AG09309 (cell line): ENCODE measurements around the gene CYS1.

Experiments used
- DNase-seq: peaks from one replicate; pipeline ENCODE4 v3.0.0-alpha.2; 2010; ENCODE audit warnings: low read depth
- H3K4me3 ChIP-seq: 2 replicates; pipeline ENCODE4 v1.5.1; 2011; ENCODE audit warnings: mild to moderate bottlenecking, low read depth, low read length, moderate library complexity; ENCODE audit not compliant: control insufficient read depth
- CTCF ChIP-seq: IDR thresholded peaks from 2 replicates; pipeline ENCODE4 v1.5.1; 2011; ENCODE audit warnings: mild to moderate bottlenecking, low read depth, low read length, inconsistent platforms; ENCODE audit not compliant: insufficient read depth, control insufficient read depth; ENCODE audit errors: missing control alignments

The CYS1 gene

GRCh38 chr2:10064932-10065772 lies 15.1 kb downstream of the CYS1 start:
- no peak overlapping the region for H3K4me3 ChIP-seq
- TF ChIP-seq CTCF: no peak
- no peak for DNase-seq

- no peak overlapping the region for H3K4me3 ChIP-seq
- no peak for TF ChIP-seq CTCF
- no peak for DNase-seq
These were observed 16.6 kb downstream of the CYS1 start for GRCh38 chr2:10063566-10063965.

GRCh38 chr2:10062931-10063365 lies 17.3 kb downstream of the CYS1 start:
- H3K4me3 ChIP-seq: no peak overlapping the region
- no peak for TF ChIP-seq CTCF
- no peak for DNase-seq

- DNase-seq: no peak
- TF ChIP-seq CTCF: no peak
- no peak overlapping the region for H3K4me3 ChIP-seq
These were observed 18.8 kb downstream of the CYS1 start for GRCh38 chr2:10061221-10061925.

- H3K4me3 ChIP-seq: no peak overlapping the region
- no peak for TF ChIP-seq CTCF
- DNase-seq: no peak
These were observed 20.5 kb downstream of the CYS1 start for GRCh38 chr2:10059552-10060335.

- no peak overlapping the region for H3K4me3 ChIP-seq
- DNase-seq: no peak
- TF ChIP-seq CTCF: no peak
These were observed 21.2 kb downstream of the CYS1 start for GRCh38 chr2:10059016-10059351.
